ENCODE data around the gene TMEM54.

DNA sequence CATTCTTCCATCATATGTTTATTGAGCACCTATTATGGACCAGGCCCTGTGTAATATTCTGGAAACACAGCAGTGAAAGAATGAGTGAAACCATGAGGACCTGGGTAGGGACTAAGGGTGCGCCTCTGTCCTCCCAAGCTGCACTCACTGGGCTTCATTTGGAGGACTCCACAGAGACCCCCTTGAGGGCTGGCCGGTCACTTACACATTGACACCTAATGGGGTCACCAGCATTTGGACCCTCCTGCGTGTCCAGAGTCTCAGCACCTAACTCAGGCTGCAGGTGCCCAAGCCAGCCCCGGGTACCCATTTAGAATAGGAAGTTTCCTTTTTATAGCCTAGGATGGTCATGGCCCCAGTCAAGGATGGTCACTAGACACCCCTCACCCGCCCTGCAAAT is 27.7 kb downstream of the TMEM54 start:
- no peak for TF ChIP-seq EP300 (IDR thresholded peaks at IDR 0.05)
- TF ChIP-seq, protein P1, sequence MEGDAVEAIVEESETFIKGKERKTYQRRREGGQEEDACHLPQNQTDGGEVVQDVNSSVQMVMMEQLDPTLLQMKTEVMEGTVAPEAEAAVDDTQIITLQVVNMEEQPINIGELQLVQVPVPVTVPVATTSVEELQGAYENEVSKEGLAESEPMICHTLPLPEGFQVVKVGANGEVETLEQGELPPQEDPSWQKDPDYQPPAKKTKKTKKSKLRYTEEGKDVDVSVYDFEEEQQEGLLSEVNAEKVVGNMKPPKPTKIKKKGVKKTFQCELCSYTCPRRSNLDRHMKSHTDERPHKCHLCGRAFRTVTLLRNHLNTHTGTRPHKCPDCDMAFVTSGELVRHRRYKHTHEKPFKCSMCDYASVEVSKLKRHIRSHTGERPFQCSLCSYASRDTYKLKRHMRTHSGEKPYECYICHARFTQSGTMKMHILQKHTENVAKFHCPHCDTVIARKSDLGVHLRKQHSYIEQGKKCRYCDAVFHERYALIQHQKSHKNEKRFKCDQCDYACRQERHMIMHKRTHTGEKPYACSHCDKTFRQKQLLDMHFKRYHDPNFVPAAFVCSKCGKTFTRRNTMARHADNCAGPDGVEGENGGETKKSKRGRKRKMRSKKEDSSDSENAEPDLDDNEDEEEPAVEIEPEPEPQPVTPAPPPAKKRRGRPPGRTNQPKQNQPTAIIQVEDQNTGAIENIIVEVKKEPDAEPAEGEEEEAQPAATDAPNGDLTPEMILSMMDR (IDR thresholded peaks at IDR 0.05), result no peak

Measured in sigmoid colon (tissue), 4 donors.